AG08396 (cell line): ENCODE measurements around the gene DEDD2.

Source experiments
- DNase-seq: peaks from one replicate; pipeline ENCODE4 v3.0.0; 2012; ENCODE audit warnings: low spot score, mixed read lengths

Gene DEDD2

GRCh38 chr19:42170715-42171114 lies 46.8 kb downstream of the DEDD2 start:
- no peak for DNase-seq

GRCh38 chr19:42169486-42170413 lies 47.7 kb downstream of the DEDD2 start:
- no peak for DNase-seq

GRCh38 chr19:42168206-42168605 lies 49.3 kb downstream of the DEDD2 start:
- DNase-seq: no peak

GRCh38 chr19:42166316-42166715 lies 51.2 kb downstream of the DEDD2 start:
- no peak for DNase-seq

GRCh38 chr19:42165146-42165545 lies 52.3 kb downstream of the DEDD2 start:
- no peak for DNase-seq

GRCh38 chr19:42161616-42162263 lies 55.7 kb downstream of the DEDD2 start:
- no peak for DNase-seq

- DNase-seq: no peak
Observed at GRCh38 chr19:42159942-42160341, 57.5 kb downstream of the DEDD2 start.

- DNase-seq: no peak
Observed at GRCh38 chr19:42158926-42159325, 58.6 kb downstream of the DEDD2 start.

GRCh38 chr19:42156571-42156970 lies 60.9 kb downstream of the DEDD2 start:
- DNase-seq: no peak

- no peak for DNase-seq
Observed at GRCh38 chr19:42155796-42156195, 61.7 kb downstream of the DEDD2 start.

GRCh38 chr19:42154471-42155323 lies 62.8 kb downstream of the DEDD2 start:
- DNase-seq: no peak

GRCh38 chr19:42153672-42154433 lies 63.6 kb downstream of the DEDD2 start:
- DNase-seq: no peak

- DNase-seq: no peak
Observed at GRCh38 chr19:42152910-42153671, 64.4 kb downstream of the DEDD2 start.

GRCh38 chr19:42151782-42152684 lies 65.4 kb downstream of the DEDD2 start:
- no peak for DNase-seq

- DNase-seq: no peak
Observed at GRCh38 chr19:42150911-42151361, 66.5 kb downstream of the DEDD2 start.

GRCh38 chr19:42150364-42150763 lies 67.1 kb downstream of the DEDD2 start:
- DNase-seq: no peak

- no peak for DNase-seq
Observed at GRCh38 chr19:42149447-42150202, 67.9 kb downstream of the DEDD2 start.
